ENCODE results near the gene TSEN54.

Gene TSEN54

DNA sequence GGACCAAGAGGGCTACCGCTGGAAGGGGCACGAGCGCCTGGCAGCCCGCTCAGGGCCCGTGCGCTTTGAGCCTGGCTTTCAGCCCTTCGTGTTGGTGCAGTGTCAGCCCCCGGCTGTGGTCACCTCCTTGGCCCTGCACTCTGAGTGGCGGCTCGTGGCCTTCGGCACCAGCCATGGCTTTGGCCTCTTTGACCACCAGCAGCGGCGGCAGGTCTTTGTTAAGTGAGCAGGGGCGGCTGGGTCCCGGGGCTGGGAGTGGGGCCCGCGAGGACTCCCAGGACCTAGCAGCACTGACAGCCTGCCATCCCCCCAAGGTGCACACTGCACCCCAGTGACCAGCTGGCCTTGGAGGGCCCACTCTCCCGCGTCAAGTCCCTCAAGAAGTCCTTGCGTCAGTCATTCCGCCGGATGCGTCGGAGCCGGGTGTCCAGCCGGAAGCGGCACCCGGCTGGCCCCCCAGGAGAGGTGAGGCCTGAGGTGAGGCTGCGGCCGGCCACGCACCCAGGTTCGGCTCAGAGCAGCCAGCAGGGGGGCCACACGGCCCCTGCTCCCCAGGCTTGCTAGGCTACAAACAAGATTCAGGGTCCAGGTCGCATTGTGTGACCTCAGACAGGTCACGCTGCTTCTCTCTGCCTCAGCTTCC is 53.8 kb downstream of the TSEN54 start:
- in situ Hi-C loops (cut with HindIII; ENCODE audit: low pct_ligation_motif_present, low pct_unique_long_range_greater_than_20kb, low sequenced_read_pairs) = no loop called here

DNA sequence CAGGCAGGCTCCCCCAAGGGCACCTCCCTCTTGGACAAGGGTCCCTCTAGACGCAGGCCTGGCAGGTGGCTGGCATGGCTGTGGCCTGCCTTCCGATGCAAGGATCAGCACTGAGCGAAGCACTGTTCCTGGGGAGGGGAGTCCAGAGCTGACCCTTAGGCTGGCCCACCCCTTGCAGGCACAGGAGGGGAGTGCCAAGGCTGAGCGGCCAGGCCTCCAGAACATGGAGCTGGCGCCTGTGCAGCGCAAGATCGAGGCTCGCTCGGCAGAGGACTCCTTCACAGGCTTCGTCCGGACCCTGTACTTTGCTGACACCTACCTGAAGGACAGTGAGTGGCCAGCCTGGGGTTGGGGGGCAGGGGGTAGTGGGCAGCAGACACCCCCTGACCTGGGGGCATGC is 54.4 kb downstream of the TSEN54 start:
- DNase-seq = no peak
- in situ Hi-C loops (cut with HindIII; ENCODE audit: low pct_ligation_motif_present, low pct_unique_long_range_greater_than_20kb, low sequenced_read_pairs) = no loop called here

More for the DNA sequence above, 53.8 kb downstream of the TSEN54 start:
- DNase-seq = no peak

DNA sequence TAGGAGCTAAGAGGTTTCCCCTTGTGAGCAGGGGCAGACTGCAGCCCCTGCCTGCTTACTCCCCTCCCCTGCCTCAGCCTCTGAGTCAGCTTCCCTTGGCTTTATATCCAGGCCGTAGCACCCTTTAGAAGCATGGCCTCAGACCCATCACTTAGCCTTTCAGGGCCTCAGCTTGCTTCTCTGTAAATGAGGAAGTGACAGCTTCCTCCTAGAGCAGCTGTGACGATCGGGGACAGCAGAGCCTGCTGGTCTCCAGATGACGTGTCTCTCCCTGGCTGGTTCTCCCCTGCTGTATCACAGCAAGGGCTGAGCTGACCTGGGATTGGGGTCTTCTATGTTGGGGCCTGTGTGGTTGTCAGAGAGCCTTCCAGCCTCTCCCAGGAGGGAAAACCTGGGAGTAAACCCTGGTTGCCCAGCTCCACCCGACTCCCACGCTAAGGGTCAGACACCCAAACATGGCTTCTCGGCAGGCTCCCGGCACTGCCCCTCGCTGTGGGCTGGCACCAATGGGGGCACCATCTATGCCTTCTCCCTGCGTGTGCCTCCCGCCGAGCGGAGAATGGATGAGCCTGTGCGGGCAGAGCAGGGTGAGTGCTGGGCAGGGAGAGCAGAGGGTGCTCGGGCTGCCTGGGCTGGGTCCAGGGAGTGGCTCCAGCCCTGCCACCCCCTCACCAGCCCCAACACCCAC is 55.0 kb downstream of the TSEN54 start:
- in situ Hi-C loops (cut with HindIII; ENCODE audit: low pct_ligation_motif_present, low pct_unique_long_range_greater_than_20kb, low sequenced_read_pairs) = no loop called here
- DNase-seq = no peak

DNA sequence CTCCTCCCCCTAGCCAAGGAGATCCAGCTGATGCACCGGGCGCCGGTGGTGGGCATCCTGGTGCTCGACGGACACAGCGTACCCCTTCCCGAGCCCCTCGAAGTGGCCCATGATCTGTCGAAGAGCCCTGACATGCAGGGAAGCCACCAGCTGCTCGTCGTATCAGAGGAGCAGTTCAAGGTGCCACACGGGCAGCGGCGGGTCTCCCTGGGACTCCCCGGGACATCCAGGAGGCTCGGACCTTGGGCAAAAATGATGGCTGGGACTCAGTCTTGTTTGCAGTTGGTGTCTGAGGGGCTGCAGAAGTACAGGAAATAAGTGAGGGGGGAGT is 55.5 kb downstream of the TSEN54 start:
- in situ Hi-C loops (cut with HindIII; ENCODE audit: low pct_ligation_motif_present, low pct_unique_long_range_greater_than_20kb, low sequenced_read_pairs) = no loop called here
- no peak for DNase-seq

DNA sequence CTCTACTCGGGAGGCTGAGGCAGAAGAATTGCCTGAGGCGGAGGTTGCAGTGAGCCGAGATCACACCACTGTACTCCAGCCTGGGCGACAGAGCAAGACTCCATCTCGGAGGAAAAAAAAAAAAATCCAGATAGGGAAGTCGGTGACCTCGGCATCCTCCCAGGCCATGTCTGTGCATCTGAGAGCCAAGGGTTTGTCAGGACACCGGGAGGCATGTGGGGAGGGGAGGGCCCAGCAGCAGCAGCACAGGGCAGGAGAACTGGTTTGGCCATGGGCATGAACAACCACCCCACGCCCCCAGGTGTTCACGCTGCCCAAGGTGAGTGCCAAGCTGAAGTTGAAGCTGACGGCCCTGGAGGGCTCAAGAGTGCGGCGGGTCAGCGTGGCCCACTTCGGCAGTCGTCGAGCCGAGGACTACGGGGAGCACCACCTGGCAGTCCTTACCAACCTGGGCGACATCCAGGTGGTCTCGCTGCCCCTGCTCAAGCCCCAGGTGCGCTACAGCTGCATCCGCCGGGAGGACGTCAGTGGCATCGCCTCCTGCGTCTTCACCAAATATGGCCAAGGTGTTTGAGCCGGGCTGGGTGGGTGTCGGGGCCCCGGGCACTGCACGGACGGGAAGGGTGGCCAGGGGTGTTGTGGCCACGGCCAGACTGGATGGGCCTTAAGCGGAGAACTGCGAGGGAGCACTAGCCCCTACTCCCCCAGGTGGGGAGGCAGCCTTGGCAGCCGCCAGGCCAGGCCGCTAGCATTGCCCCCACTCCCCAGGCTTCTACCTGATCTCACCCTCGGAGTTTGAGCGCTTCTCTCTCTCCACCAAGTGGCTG is 56.6 kb downstream of the TSEN54 start:
- in situ Hi-C loops (cut with HindIII; ENCODE audit: low pct_ligation_motif_present, low pct_unique_long_range_greater_than_20kb, low sequenced_read_pairs) = no loop called here
- no peak for DNase-seq

DNA sequence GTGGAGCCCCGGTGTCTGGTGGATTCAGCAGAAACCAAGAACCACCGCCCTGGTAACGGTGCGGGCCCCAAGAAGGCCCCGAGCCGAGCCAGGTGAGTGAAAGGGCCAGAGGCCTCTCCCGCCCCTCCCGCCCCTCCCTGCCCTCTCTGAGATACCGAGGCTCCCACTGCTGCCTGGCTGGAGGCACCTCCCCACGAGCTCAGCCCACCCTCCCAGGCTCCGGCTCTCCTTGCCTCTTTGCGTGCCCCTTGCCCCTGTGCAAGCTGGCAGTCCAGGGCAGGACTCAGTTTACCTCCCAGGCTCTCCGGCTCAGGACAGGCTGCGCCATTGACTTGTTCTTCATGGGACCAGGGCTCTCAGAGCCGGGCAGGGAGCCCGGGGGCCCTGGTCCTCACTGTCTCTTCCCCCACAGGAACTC is 57.2 kb downstream of the TSEN54 start:
- in situ Hi-C loops (cut with HindIII; ENCODE audit: low pct_ligation_motif_present, low pct_unique_long_range_greater_than_20kb, low sequenced_read_pairs) = no loop called here
- DNase-seq = no peak

DNA sequence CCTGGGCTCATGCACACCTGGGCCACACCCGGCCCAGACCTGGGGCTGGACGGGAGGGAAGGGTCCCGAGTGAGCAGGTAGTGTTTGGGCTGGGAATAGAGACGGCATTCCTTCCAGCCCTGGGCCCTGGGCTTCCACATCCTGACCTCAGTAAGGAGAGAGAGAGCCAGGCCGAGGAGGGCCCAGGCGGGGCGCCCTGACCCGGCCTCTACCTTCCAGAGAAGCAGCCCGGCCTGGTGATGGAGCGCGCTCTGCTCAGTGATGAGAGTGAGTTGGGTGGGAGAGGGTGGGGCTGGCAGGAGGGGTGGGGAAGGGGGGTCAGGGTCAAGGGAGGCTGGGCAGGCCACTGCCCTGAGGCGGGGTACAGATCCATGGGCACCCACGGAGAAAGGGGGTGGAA is 57.7 kb downstream of the TSEN54 start:
- no peak for DNase-seq
- in situ Hi-C loops (cut with HindIII; ENCODE audit: low pct_ligation_motif_present, low pct_unique_long_range_greater_than_20kb, low sequenced_read_pairs) = no loop called here

Measured in ACHN (cell line).